Gastrocnemius medialis (tissue), 4 donors: ENCODE data around the gene CCDC112. TPM values are rescaled to one million over a fixed set of nuclear protein-coding genes. Genes with fewer than 3 reads are reported as not detected.
A peak's percentile ranks its signal among the peaks of the same experiment; 100 is the strongest.

Experiments used
- ATAC-seq, 2 donors: fragments of 150-250 bp; one replicate each; pipeline ENCODE4 v1.9.1; 2016
- DNase-seq, 2 donors: peaks; one replicate each; pipeline ENCODE4 v3.0.0-alpha.2; 2019
- H3K27ac ChIP-seq, 4 donors: fragments of 200-600 bp; sonication (generic); 1 replicate in 1 of 4; 2 replicates in 3 of 4; pipeline ENCODE4 v1.5.1; 2016 to 2018; ENCODE audit warnings: mild to moderate bottlenecking in 2 of 4, moderate library complexity in 1 of 4
- H3K27me3 ChIP-seq, 3 donors: fragments of 200-600 bp; sonication (generic) in 2 of 3; 1 replicate in 1 of 3; 2 replicates in 2 of 3; pipeline versions ENCODE4 v1.5.1 to v1.6.0; 2016 to 2019; ENCODE audit warnings: mild to moderate bottlenecking in 1 of 3, moderate library complexity in 1 of 3
- H3K36me3 ChIP-seq, 2 donors: fragments of 200-600 bp; sonication (generic) in 1 of 2; one replicate each; pipeline ENCODE4 v1.5.1; 2017 to 2018
- H3K4me1 ChIP-seq, 2 donors: fragments of 200-600 bp; sonication (generic) in 1 of 2; one replicate each; pipeline ENCODE4 v1.5.1; 2016 to 2017; ENCODE audit warnings: mild to moderate bottlenecking in 2 of 2
- H3K4me3 ChIP-seq, 4 donors: fragments of 200-600 bp; sonication (generic) in 3 of 4; 1 replicate in 1 of 4; 2 replicates in 3 of 4; pipeline ENCODE4 v1.5.1; 2016 to 2019; ENCODE audit warnings: mild to moderate bottlenecking in 2 of 4
- H3K9me3 ChIP-seq, 3 donors: fragments of 200-600 bp; sonication (generic) in 2 of 3; 1 replicate in 1 of 3; 2 replicates in 2 of 3; pipeline ENCODE4 v1.5.1; 2016 to 2019
- POLR2A ChIP-seq, 2 donors: fragments of 450-650 bp; IDR thresholded peaks; one replicate each; pipeline ENCODE4 v1.6.1; 2017; ENCODE audit warnings: antibody characterized with exemption in 2 of 2, mild to moderate bottlenecking in 2 of 2, moderate library complexity in 2 of 2
- in situ Hi-C, 4 donors: fragments of 200-750 bp; cut with MboI; loops; one replicate each; pipeline versions ENCODE4 v1.15.0 to v1.8.0; 2017; ENCODE audit warnings: low sequenced_read_pairs in 4 of 4
- intact Hi-C: fragments of 100-400 bp; cut with DNase I; formaldehyde crosslinking; loops from one replicate; pipeline ENCODE4 v1.15.1; 2023; ENCODE audit warnings: low total_unique reads
- total RNA-seq, 4 donors: library from RNA; depleted of rRNA; stranded (reverse); fragments of >200 nt; gene quantifications; one replicate each; pipeline versions ENCODE4 v1.1.0 to v1.2.3, GENCODE V29; 2016
- TF ChIP-seq, protein P1 (sequence below), 5 experiments: fragments of 450-650 bp in 3 of 5; fragments of 200-600 bp in 2 of 5; sonication (generic) in 2 of 5; IDR thresholded peaks in 4 of 5; conservative IDR thresholded peaks in 1 of 5; 1 replicate in 4 of 5; 2 replicates in 1 of 5; pipeline ENCODE4 v1.5.1; 2016 to 2019; ENCODE audit warnings: antibody characterized with exemption in 5 of 5, mild to moderate bottlenecking in 3 of 5, moderate library complexity in 3 of 5

Gene CCDC112, protein sequence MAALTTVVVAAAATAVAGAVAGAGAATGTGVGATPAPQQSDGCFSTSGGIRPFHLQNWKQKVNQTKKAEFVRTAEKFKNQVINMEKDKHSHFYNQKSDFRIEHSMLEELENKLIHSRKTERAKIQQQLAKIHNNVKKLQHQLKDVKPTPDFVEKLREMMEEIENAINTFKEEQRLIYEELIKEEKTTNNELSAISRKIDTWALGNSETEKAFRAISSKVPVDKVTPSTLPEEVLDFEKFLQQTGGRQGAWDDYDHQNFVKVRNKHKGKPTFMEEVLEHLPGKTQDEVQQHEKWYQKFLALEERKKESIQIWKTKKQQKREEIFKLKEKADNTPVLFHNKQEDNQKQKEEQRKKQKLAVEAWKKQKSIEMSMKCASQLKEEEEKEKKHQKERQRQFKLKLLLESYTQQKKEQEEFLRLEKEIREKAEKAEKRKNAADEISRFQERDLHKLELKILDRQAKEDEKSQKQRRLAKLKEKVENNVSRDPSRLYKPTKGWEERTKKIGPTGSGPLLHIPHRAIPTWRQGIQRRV
- total RNA-seq, result 1 to 10 TPM; 2.1 to 4.8 (median 3.8) TPM

DNA sequence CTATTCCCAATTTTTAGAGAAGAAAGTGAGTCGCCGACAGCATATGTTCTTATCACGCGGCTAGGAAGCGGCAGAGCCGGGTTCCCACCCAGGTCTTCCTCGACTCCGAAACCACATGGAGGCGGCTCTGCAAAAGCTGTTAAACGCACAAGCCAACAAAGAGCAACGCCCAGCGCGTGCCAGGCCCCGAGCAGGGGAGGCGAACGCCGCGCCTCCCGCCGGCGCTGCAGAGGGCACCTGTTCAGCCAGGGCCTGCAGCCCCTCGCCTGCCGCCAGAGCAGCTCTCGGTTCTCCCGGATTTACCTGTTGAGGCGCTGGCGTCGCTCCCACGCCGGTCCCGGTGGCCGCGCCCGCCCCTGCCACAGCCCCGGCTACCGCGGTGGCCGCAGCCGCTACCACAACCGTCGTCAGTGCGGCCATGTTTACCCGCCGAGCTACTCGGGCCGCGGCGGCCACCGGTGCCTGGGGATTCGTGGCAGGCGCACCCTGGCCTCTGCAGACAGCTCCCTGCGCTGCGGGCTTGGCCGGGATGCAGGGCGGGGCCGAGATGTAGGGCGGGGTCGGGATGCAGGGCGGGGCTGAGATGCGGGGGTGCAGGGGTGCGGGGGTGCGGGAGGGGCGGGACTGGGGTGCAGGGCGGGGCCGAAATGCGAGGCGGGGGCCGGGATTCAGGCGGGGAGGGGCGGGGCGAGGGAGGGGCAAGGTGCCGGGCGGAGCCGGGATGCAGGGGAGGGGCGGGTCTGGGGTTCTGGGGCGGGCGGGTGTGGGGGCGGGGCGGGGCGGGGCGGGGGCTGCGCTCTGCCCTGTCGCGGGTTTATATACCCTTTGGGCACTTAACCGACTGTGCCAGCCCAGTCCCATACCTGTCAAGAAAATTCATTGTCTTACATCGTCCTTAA, at the start of gene CCDC112:
Gene CCDC112 (minus strand): TSS at position 531 of the 899 bp plus-strand sequence. CDS start 111 bp downstream, at position 420.
- Histone ChIP-seq H3K4me3 (peak within 1 kb of the TSS; percentile 71 to 91 (median 79)), H3K27ac (peak within 1 kb of the TSS in 3 of 4 donors; percentile 32 to 61 (median 39)), H3K4me1 (peaks cover 7 to 9% of the 10 kb centered on the region in 2 donors), H3K36me3 (no peaks in the 10 kb centered on the region), H3K27me3 (no peaks in the 10 kb centered on the region), H3K9me3 (no peaks in the 10 kb centered on the region)
- ATAC-seq (peak; percentile 67 to 81), DNase-seq (peak; percentile 45 to 55)
- intact Hi-C loops (no loop called here), in situ Hi-C loops (loop anchor here in 3 of 4 donors (25.0 kb wide), 3 partner anchors 541 to 791 kb away; partner anchors contain the start of genes AP3S1 (in 1 of the 3), ATG12 (in 1 of the 3) and COMMD10 (in 1 of the 3))
- TF ChIP-seq, protein P1, sequence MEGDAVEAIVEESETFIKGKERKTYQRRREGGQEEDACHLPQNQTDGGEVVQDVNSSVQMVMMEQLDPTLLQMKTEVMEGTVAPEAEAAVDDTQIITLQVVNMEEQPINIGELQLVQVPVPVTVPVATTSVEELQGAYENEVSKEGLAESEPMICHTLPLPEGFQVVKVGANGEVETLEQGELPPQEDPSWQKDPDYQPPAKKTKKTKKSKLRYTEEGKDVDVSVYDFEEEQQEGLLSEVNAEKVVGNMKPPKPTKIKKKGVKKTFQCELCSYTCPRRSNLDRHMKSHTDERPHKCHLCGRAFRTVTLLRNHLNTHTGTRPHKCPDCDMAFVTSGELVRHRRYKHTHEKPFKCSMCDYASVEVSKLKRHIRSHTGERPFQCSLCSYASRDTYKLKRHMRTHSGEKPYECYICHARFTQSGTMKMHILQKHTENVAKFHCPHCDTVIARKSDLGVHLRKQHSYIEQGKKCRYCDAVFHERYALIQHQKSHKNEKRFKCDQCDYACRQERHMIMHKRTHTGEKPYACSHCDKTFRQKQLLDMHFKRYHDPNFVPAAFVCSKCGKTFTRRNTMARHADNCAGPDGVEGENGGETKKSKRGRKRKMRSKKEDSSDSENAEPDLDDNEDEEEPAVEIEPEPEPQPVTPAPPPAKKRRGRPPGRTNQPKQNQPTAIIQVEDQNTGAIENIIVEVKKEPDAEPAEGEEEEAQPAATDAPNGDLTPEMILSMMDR (IDR thresholded peaks at IDR 0.05 in 4 of 5, conservative IDR thresholded peaks at IDR 0.05 in 1 of 5), result no peak
- peak in 1 of 2 donors; percentile 37 for TF ChIP-seq POLR2A (IDR thresholded peaks at IDR 0.05)

DNA sequence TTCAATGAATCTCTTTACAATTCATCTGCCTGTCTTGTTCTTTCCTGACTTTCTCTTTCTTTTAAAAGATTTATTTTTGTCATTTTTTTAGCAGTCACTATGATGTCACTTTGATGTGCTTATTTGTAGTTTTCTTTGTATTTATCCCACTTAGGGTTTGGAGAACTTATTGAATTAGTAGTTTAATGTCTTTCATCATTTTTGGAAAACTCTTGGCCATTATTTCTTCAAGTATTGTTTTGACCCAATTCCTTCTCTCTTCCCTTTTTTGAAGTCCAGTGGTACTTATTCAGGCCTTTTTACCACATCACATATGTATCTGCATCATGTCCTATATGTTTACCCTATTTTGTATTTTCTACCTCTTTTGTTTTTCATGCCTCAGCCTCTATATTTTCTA, 48.9 kb upstream of the CCDC112 start:
- Histone ChIP-seq H3K36me3 (no peaks in the 10 kb centered on the region), H3K4me3 (no peak overlapping the region), H3K4me1 (peaks cover 13 to 16% of the 10 kb centered on the region in 2 donors), H3K27ac (no peak overlapping the region), H3K9me3 (no peaks in the 10 kb centered on the region), H3K27me3 (no peaks in the 10 kb centered on the region)
- ATAC-seq (no peak), DNase-seq (no peak)
- intact Hi-C loops (no loop called here), in situ Hi-C loops (no loop called here)
- no peak for TF ChIP-seq POLR2A (IDR thresholded peaks at IDR 0.05)
- TF ChIP-seq, protein P1 (IDR thresholded peaks at IDR 0.05 in 4 of 5, conservative IDR thresholded peaks at IDR 0.05 in 1 of 5), result no peak

DNA sequence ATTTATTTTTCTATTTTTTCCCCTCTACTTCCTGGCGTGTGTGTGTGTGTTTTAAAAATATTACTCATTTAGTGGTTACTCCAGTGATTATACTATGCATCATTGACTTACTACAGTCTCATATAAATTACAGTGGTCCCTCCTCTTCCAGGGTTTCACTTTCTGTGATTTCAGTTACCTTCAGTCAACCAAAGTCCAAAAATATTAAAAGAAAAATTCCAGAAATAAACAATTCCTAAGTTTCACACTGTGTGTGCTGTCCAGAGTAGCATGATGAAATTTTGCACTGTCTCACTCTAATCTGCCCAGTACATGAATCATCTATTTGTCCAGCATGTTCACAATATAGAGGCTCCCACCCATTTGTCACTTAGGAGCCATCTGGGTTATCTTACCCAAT, 47.4 kb upstream of the CCDC112 start:
- TF ChIP-seq POLR2A (IDR thresholded peaks at IDR 0.05), result no peak
- TF ChIP-seq, protein P1 (IDR thresholded peaks at IDR 0.05 in 4 of 5, conservative IDR thresholded peaks at IDR 0.05 in 1 of 5), result no peak
- DNase-seq, result no peak
- no peak for ATAC-seq

DNA sequence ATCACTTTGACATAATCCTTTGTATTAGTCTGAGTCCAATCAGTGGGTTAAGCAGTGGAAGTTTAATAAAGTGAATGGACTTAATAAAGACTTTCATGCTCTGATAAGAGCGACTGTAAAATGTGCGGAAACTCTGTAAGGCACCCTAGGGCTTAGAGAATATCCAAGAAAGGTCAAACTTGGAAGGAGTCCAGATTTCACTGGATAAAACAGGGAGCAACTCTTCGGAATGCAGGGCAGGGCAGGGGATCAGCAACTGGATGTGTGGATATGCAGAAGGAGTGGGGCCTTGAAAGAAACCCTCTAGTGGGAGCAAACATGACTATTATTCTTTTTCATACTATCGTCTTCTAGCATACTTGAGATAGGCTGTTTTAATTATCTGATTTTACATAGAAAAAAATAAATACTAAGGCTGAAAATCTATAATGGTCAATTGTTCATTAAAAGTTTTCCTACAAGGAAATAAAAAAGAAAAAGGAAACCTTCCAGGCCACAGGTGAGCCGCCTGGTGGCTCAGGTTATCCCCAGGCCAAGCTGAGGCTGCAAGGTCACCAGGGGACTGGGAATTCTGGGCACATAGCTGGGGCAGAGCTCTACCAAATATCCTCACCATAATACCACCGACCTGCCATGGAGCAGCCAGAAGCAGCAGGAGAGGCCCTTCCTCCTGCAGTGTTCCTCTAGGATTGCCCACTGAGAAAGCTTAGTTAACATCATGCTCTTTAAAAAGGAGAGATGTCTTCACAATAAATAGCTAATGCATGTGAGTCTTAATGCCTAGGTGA, 46.3 kb upstream of the CCDC112 start:
- no peak overlapping the region for H3K27ac ChIP-seq
- ATAC-seq, result no peak
- no peaks in the 10 kb centered on the region for H3K4me1 ChIP-seq
- TF ChIP-seq POLR2A (IDR thresholded peaks at IDR 0.05), result no peak
- TF ChIP-seq, protein P1 (IDR thresholded peaks at IDR 0.05 in 4 of 5, conservative IDR thresholded peaks at IDR 0.05 in 1 of 5), result no peak
- H3K9me3 ChIP-seq, result no peaks in the 10 kb centered on the region
- no peaks in the 10 kb centered on the region for H3K36me3 ChIP-seq
- in situ Hi-C loops, result no loop called here
- no peak for DNase-seq
- H3K4me3 ChIP-seq, result no peak overlapping the region
- intact Hi-C loops, result no loop called here
- H3K27me3 ChIP-seq, result no peaks in the 10 kb centered on the region

More for the DNA sequence above, 47.4 kb upstream of the CCDC112 start:
- no peak overlapping the region for H3K27ac ChIP-seq
- H3K4me3 ChIP-seq, result no peak overlapping the region
- H3K4me1 ChIP-seq, result peaks cover 3 to 4% of the 10 kb centered on the region in 2 donors
- intact Hi-C loops, result no loop called here
- H3K9me3 ChIP-seq, result no peaks in the 10 kb centered on the region
- in situ Hi-C loops, result no loop called here
- H3K36me3 ChIP-seq, result no peaks in the 10 kb centered on the region
- no peaks in the 10 kb centered on the region for H3K27me3 ChIP-seq
